T follicular helper cell (primary cell): ENCODE data around the gene URB2.
"Not testable (repeated sequence)": the region's sequence is repeated elsewhere in the genome, so short reads cannot be mapped to it uniquely, and the experiment has no call there.

Experiments used
- DNase-seq: peaks from one replicate; pipeline ENCODE4 v3.0.0-alpha.2; 2020; ENCODE audit warnings: low read depth

The URB2 gene

DNA sequence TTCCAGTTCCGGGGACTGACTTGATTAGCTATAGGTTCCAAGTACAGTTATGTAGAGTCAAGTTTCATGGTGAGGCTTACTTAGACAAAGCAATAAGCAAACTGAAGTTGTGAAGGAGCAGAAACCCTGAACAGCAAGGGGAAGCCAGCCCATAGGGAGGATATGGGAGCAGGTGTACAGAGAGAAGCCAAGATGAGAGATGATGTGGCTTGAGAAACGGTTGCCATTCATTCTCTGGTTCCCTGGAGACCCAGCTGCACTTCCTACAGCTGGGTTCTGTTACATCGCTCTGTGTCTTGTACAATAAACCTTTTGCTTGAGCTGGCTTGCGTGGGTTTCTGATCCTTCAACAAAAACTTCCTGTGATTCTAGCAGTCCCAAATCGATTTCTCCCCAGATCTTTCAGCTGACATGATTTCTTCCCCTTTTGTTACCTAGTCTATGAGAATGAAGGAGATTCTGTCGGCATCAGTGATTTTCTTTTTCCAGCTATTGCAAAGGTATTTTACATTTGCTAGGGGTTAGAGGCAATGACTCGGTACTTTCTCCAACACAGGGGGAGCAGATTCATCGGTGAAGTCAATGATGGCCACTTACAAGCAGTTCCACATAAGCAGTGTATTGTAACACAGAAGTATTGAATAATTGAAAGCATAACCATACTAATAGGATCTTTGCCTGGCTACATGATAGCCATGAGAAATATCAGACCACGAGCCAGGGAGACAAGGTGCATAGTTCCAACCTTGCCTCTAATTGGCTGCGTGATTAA lies 67.3 kb downstream of the URB2 start:
- no peak for DNase-seq

DNA sequence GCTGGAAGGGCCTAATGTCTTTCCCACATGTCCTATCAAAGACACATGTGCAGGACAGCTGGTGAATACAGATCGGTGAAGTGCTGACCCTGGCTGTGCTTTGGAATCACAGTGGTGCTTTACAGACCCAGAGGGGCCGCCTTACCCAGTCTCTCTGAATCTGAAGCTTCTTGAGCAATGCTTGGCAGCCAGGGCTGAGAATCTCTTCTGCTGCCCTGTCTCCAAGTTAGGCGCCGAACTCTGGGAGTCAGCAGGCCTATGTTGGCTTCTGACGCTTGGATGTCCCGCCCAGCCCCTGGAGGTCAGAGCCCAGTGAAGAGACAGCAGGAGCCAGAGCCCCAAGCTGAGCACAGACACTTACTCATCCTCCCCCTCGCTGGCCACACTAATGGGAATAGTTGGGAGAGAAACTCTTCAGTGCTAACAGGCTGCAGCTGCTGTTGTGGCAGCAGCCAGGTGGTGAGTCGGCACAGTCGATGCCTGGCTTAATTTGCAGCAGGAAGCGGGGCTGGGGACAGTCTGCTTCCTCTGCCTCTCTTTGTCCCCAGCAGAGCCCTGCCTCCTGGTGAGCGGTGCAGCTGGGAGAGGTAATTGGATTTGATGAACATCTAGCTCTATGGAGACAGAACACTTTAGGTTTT lies 68.1 kb downstream of the URB2 start:
- DNase-seq, result no peak

DNA sequence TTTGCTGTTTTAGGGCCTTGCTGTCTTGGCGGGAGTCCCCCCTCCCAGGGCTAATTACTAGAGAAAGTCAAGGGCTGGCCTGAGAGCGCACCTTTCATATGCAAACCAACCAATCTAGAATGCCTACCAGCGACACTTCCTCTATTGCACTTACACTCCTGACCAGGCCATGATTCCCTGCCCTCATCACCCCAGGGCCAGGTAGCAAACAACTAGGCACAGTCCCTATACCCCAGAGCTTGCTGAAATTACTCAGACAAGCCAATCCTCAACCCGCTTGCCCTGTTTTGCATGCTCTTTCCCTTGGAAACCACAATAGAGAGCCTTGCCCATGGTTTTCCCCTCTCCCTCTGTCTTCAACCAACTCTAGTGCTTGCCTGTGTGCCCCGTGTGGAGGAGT lies 70.3 kb downstream of the URB2 start:
- DNase-seq, result no peak

DNA sequence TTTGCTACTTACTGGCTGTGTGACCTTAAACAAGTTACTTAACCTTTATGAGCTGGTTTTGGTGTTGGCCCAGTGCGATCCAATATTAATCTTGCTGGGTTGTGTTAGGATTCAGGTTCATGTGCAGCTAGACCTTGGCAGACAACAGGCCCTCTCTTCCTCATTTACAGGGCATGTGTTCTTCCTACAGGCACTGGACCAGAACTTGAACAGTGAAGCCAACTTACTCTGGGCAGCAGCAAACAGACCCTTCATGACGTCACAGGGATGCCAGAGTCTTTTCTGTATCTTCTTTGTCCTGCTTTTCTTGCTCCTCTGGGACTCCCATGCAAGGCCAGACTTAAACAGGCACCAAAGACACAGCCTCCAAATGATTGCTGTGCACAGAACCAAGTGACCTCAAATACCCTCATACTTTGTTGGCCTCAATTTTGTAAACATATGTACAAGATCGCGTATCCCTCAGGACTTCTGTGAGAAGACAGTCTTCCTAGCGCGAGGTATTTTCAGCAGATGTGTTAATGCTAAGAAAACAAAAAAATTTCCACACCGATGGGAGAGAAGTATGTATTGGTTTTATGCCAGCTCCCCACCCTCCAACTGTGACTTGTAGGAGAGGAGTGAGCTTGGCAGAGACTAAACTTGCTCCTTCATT lies 73.7 kb downstream of the URB2 start:
- DNase-seq, result no peak

DNA sequence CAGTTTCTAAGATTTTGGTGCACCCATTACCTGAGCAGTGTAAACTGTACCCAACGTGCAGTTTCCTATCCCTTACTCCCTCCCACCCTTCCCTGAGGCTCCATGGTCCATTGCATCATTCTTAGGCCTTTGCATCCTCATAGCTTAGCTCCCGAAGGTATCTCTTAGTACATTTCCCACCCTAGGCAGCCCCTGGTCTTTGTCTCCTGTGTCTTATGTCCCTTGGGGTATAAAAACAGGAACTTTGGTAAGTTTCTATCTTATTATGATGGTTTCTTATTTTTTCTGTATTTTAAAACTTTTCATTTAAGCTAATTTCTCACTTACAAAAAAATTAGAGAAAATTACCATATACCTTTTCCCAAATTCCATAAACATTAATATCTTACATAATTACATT lies 78.1 kb downstream of the URB2 start:
- DNase-seq, result no peak

DNA sequence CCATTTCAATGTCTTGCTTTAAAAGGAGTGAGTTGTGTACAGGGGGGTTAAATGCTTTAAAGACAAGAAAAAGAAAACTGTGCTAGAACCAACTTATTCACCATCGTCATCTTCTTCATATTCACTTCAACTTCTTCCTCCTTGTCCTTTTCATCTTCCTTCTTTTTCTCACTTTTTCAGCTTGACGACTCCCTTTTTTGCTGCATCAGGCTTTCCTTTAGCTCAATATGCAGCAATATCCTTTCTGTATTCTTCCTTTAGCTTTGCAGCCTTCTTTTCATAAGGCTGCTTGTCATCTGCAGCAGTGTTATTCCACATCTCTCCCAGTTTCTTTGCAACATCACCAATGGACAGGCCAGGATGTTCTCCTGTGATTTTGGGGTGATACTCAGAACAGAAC lies 79.1 kb downstream of the URB2 start:
- not testable (repeated sequence) for DNase-seq

DNA sequence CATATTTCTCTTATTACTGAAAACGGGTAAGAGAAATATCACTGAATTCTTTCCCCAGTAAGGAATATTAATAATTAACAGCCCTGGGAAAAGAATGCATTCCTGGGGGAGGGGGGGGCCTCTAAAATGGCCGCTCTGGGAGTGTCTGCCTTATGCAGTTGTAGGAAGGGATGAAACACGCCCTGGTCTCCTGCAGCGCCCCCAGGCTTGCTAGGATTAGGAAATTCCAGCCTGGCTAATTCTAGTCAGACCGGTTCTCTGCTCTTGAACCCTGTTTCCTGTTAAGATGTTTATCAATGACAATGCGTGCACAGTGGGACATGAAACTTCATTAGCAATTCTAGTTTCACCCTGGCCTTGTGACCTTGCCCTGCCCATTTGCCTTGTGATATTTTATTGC lies 81.1 kb downstream of the URB2 start:
- DNase-seq, result not testable (repeated sequence)

DNA sequence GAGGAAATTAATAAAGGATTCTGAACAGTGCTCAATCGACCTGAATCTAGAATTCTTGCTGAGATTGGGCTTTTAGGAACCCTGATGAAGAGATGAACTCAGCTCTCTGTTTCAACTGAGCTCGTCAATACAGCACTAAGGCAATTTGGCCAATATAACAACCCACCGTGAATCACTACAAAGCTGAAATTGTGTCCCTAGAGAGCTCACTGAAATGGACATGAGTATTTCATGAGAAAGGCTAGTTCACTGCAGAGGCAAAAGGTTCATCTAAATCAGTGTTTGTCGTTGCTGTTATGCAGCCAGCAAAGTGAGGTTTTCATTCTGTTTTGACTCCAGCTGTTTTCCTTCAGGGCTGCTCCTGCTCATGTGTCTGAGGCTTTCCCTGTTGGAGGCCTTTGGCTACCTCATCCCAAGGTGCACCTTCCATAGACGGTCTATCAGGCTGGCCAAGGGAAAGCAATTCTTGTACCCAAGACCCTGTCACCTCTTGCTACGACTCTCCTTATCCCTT lies 83.5 kb downstream of the URB2 start:
- no peak for DNase-seq
